Naive thymus-derived CD4-positive, alpha-beta T cell (primary cell): ENCODE data around the gene CAMK2D. TPM values are rescaled to one million over a fixed set of nuclear protein-coding genes. Genes with fewer than 3 reads are reported as not detected.

Source experiments
- ATAC-seq: fragments of 150-1000 bp; cut with Tn5 transposase; 2 replicates; pipeline ENCODE4 v1.10.0; 2021; ENCODE audit warnings: mild to moderate bottlenecking, moderate library complexity
- CTCF ChIA-PET: fragments of 350-600 bp; sonication (Branson Sonifier 250); formaldehyde crosslinking; loops from one replicate; lab custom pipeline; 2021; ENCODE audit warnings: antibody characterized with exemption; lab: Charles Lee
- POLR2A ChIA-PET: fragments of 350-600 bp; sonication (Branson Sonifier 250); formaldehyde crosslinking; loops from one replicate; lab custom pipeline; 2021; ENCODE audit warnings: antibody characterized with exemption, inconsistent platforms; lab: Charles Lee
- DNase-seq, 9 donors: peaks; one replicate each; pipeline versions ENCODE4 v3.0.0 to v3.0.0-alpha.2; 2020 to 2022; ENCODE audit warnings: mixed read lengths in 1 of 9
- H3K27ac ChIP-seq: one replicate; pipeline ENCODE4 v1.7.0; 2013; ENCODE audit warnings: mild to moderate bottlenecking, low read depth, low read length, moderate library complexity
- H3K27me3 ChIP-seq, 2 donors: one replicate each; pipeline ENCODE4 v1.7.0; 2013; ENCODE audit warnings: low read length in 2 of 2, mild to moderate bottlenecking in 2 of 2, moderate library complexity in 2 of 2; ENCODE audit not compliant: control insufficient read depth in 2 of 2, insufficient read depth in 2 of 2
- H3K36me3 ChIP-seq, 3 experiments: 1 replicate in 2 of 3; 2 replicates in 1 of 3; pipeline ENCODE4 v1.7.0; 2013; ENCODE audit warnings: low read length in 3 of 3, mild to moderate bottlenecking in 3 of 3, moderate library complexity in 1 of 3; ENCODE audit not compliant: insufficient read depth in 3 of 3, control insufficient read depth in 2 of 3
- H3K4me1 ChIP-seq, 2 donors: one replicate each; pipeline ENCODE4 v1.7.0; 2013; ENCODE audit warnings: low read length in 2 of 2, mild to moderate bottlenecking in 2 of 2, moderate library complexity in 1 of 2; ENCODE audit not compliant: control insufficient read depth in 2 of 2, insufficient read depth in 2 of 2
- H3K4me3 ChIP-seq: 2 replicates; pipeline ENCODE4 v1.7.0; 2013; ENCODE audit warnings: mild to moderate bottlenecking, low read length
- H3K9me3 ChIP-seq, 3 experiments: 1 replicate in 2 of 3; 2 replicates in 1 of 3; pipeline ENCODE4 v1.7.0; 2013; ENCODE audit warnings: low read length in 3 of 3; ENCODE audit not compliant: control insufficient read depth in 2 of 3
- H3K27ac Mint-ChIP-seq, 9 donors: one replicate each; pipeline ENCODE4 v1.8.0; 2020 to 2022; ENCODE audit warnings: mixed read lengths in 9 of 9, mild to moderate bottlenecking in 8 of 9, moderate library complexity in 5 of 9, inconsistent platforms in 2 of 9
- H3K27me3 Mint-ChIP-seq, 5 donors: one replicate each; pipeline ENCODE4 v1.8.0; 2021 to 2022; ENCODE audit warnings: mixed read lengths in 5 of 5, mild to moderate bottlenecking in 1 of 5
- H3K36me3 Mint-ChIP-seq, 5 donors: one replicate each; pipeline ENCODE4 v1.8.0; 2020 to 2022; ENCODE audit warnings: mixed read lengths in 5 of 5, mild to moderate bottlenecking in 3 of 5, inconsistent platforms in 1 of 5
- H3K4me1 Mint-ChIP-seq, 7 donors: one replicate each; pipeline ENCODE4 v1.8.0; 2020 to 2022; ENCODE audit warnings: mixed read lengths in 7 of 7, mild to moderate bottlenecking in 3 of 7, inconsistent platforms in 1 of 7
- H3K4me3 Mint-ChIP-seq, 10 donors: one replicate each; pipeline ENCODE4 v1.8.0; 2020 to 2022; ENCODE audit warnings: mild to moderate bottlenecking in 10 of 10, mixed read lengths in 10 of 10, moderate library complexity in 6 of 10, inconsistent platforms in 2 of 10
- H3K9me3 Mint-ChIP-seq, 11 donors: one replicate each; pipeline ENCODE4 v1.8.0; 2020 to 2022; ENCODE audit warnings: mixed read lengths in 11 of 11, mild to moderate bottlenecking in 4 of 11, inconsistent platforms in 1 of 11, moderate library complexity in 1 of 11
- intact Hi-C, 2 donors: fragments of 100-400 bp; cut with micrococcal nuclease; formaldehyde crosslinking; loops; one replicate each; pipeline ENCODE4 v1.15.1; 2023
- polyA plus RNA-seq, 2 donors: library from polyadenylated mRNA; unstranded; fragments of 300-500 nt; fragmentation: Illumina TruSeq; gene quantifications; one replicate each; pipeline ENCODE4 v1.2.3, GENCODE V29; 2021
- total RNA-seq, 6 experiments: library from RNA in 5 of 6; stranded (reverse) in 5 of 6; gene quantifications; 1 replicate in 5 of 6; 2 replicates in 1 of 6; pipeline ENCODE4 v1.2.3 and lab custom pipeline; 2021 to 2026

CAMK2D gene
- total and polyA plus RNA-seq, 7 experiments from 2014 or later = 13.5 to 41.2 (median 36.1) TPM

DNA sequence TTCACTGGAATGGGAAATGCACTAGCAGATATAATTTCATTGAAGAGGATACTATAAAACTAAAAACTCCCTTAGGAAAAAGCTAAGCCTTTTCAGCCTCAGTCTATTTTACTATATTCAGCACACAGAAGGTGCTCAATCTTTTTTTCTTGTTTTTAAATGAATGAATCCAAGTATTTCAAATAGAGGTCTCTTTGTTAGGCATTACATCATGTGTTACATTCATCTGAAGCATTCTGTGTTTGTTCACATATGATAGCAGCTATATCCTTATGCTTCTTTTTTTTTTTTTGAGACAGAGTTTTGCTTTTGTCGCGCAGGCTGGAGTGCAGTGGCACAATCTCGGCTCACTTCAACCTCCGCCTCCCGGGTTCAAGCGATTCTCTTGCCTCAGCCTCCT lies 278.4 kb downstream of the CAMK2D start:
- no peak overlapping the region for H3K27ac ChIP-seq
- no peaks in the 10 kb centered on the region for H3K27me3 ChIP-seq
- no peaks in the 10 kb centered on the region for H3K4me1 ChIP-seq
- no peak overlapping the region for H3K4me3 ChIP-seq
- H3K9me3 ChIP-seq = no peaks in the 10 kb centered on the region
- ATAC-seq (no peak), DNase-seq (no peak)
- H3K4me1 Mint-ChIP-seq = peaks cover 0 to 4% (median 0%) of the 10 kb centered on the region in 7 donors
- intact Hi-C loops = no loop called here
- no peaks in the 10 kb centered on the region for H3K27me3 Mint-ChIP-seq
- H3K36me3 Mint-ChIP-seq = peaks cover 16 to 61% (median 54%) of the 10 kb centered on the region in 5 donors
- H3K4me3 Mint-ChIP-seq = no peak overlapping the region
- POLR2A ChIA-PET = no interaction called here
- CTCF ChIA-PET = no interaction called here
- peaks cover 0 to 4% (median 0%) of the 10 kb centered on the region in 3 experiments for H3K36me3 ChIP-seq
- H3K27ac Mint-ChIP-seq = no peak overlapping the region
- peaks cover 0 to 15% (median 6%) of the 10 kb centered on the region in 11 donors for H3K9me3 Mint-ChIP-seq

DNA sequence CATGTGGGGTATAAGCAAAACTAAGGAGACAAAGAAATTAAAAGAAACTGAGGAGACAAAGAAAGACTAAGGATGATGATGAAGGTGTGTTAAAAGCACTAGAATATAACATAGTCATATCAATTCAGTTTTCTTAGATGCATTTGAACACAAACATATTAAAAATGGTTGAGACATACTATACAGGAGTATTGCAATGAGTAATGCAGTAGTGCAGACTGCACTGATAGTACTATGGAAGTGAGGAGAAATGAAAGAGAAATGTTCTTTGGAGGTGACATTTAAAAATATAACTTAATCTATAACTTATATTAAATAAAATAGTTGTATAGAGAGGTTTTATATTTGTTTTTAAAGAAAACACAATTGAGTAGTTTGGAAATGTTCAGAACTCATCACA lies 279.2 kb downstream of the CAMK2D start:
- Histone ChIP-seq H3K9me3 (no peaks in the 10 kb centered on the region), H3K27me3 (no peaks in the 10 kb centered on the region), H3K4me3 (no peak overlapping the region), H3K27ac (no peak overlapping the region), H3K4me1 (no peaks in the 10 kb centered on the region), H3K36me3 (peaks cover 0 to 4% (median 0%) of the 10 kb centered on the region in 3 experiments)
- intact Hi-C loops = no loop called here
- CTCF ChIA-PET = no interaction called here
- POLR2A ChIA-PET = no interaction called here
- no peak overlapping the region for H3K4me3 Mint-ChIP-seq
- peaks cover 0 to 17% (median 6%) of the 10 kb centered on the region in 11 donors for H3K9me3 Mint-ChIP-seq
- H3K27me3 Mint-ChIP-seq = no peaks in the 10 kb centered on the region
- no peak for DNase-seq
- no peak overlapping the region for H3K27ac Mint-ChIP-seq
- peaks cover 0 to 4% (median 0%) of the 10 kb centered on the region in 7 donors for H3K4me1 Mint-ChIP-seq
- peaks cover 16 to 64% (median 57%) of the 10 kb centered on the region in 5 donors for H3K36me3 Mint-ChIP-seq
- ATAC-seq = no peak

DNA sequence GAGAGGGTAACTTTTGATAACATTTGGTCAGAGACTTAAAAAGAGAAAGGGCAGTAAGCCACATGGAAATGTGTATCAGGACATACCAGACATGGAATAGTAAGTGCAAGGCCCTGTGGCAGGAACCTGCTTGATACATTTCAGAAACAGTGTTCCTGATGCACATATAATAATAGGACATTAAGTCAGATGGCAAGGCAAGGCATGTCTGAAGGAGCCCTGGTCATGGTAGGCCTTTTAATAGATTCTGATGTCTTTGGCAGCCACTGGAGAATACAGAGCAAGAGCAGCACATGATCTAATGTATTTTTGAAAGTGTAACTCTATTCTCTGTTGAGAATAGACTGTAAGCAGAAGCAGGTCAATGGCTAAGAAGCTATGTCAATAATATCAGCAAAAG lies 279.7 kb downstream of the CAMK2D start:
- Mint-ChIP-seq H3K27ac (no peak overlapping the region), H3K36me3 (peaks cover 16 to 64% (median 56%) of the 10 kb centered on the region in 5 donors), H3K4me1 (peaks cover 0 to 4% (median 0%) of the 10 kb centered on the region in 7 donors), H3K27me3 (no peaks in the 10 kb centered on the region), H3K9me3 (peaks cover 0 to 17% (median 7%) of the 10 kb centered on the region in 11 donors), H3K4me3 (no peak overlapping the region)
- POLR2A ChIA-PET = no interaction called here
- peaks cover 0 to 4% (median 0%) of the 10 kb centered on the region in 3 experiments for H3K36me3 ChIP-seq
- no peaks in the 10 kb centered on the region for H3K9me3 ChIP-seq
- no peaks in the 10 kb centered on the region for H3K27me3 ChIP-seq
- no peak for ATAC-seq
- no peak overlapping the region for H3K27ac ChIP-seq
- H3K4me1 ChIP-seq = no peaks in the 10 kb centered on the region
- no peak for DNase-seq
- no peak overlapping the region for H3K4me3 ChIP-seq
- intact Hi-C loops = no loop called here
- CTCF ChIA-PET = no interaction called here

DNA sequence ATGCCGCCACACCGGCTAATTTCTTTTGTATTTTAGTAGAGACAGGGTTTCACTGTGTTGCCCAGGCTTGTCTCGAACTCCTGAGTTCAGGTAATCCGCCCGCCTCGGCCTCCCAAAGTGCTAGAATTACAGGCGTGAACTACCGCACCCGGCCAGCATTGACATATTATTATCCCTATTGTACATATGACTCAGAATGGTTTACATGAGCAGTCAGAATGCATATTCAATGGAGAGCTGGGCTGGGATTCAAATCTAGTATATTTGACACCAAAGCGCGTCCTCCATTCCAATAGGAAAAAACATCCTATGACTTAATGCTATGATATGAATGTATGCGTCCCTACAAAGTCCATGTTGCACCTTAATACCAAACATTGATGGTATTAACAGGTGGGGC lies 281.4 kb downstream of the CAMK2D start:
- ChIA-PET POLR2A (no interaction called here), CTCF (no interaction called here)
- Histone ChIP-seq H3K27ac (no peak overlapping the region), H3K9me3 (no peaks in the 10 kb centered on the region), H3K36me3 (peaks cover 0 to 4% (median 0%) of the 10 kb centered on the region in 3 experiments), H3K4me3 (no peak overlapping the region), H3K4me1 (no peaks in the 10 kb centered on the region), H3K27me3 (no peaks in the 10 kb centered on the region)
- intact Hi-C loops = no loop called here
- ATAC-seq = no peak
- Mint-ChIP-seq H3K4me1 (peaks cover 0 to 8% (median 0%) of the 10 kb centered on the region in 7 donors), H3K4me3 (no peak overlapping the region), H3K27ac (no peak overlapping the region), H3K36me3 (peaks cover 9 to 66% (median 59%) of the 10 kb centered on the region in 5 donors), H3K9me3 (peaks cover 0 to 17% (median 9%) of the 10 kb centered on the region in 11 donors), H3K27me3 (no peaks in the 10 kb centered on the region)
- DNase-seq = no peak

DNA sequence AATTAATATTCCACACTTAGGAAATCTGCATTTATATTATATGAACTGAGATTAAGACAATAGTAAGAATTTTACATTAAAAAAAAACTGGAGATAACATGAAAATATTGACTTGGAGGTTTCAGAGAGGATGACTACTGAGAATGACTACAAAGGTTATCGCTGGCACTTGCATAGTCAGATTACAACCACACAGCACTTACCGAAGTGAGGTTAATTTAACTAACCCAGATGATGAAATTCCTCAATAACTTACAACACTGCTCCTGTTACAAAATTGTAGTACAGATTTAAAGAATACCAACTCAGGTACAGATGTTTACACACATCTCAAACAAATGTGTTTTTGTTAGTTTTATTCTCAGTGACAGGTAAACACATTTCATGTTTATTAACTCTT lies 283.5 kb downstream of the CAMK2D start:
- Mint-ChIP-seq H3K4me3 (no peak overlapping the region), H3K9me3 (peaks cover 0 to 17% (median 9%) of the 10 kb centered on the region in 11 donors), H3K4me1 (peaks cover 0 to 8% (median 0%) of the 10 kb centered on the region in 7 donors), H3K36me3 (peaks cover 9 to 54% (median 49%) of the 10 kb centered on the region in 5 donors), H3K27me3 (no peaks in the 10 kb centered on the region), H3K27ac (no peak overlapping the region)
- Histone ChIP-seq H3K27ac (no peak overlapping the region), H3K9me3 (no peaks in the 10 kb centered on the region), H3K36me3 (peaks cover 0 to 4% (median 0%) of the 10 kb centered on the region in 3 experiments), H3K27me3 (no peaks in the 10 kb centered on the region), H3K4me3 (no peak overlapping the region), H3K4me1 (no peaks in the 10 kb centered on the region)
- DNase-seq = no peak
- ChIA-PET POLR2A (no interaction called here), CTCF (interaction anchor here (0.6 kb wide), 1 partner anchor 584 kb away, joined by 4 read pairs; no protein-coding TSS in a partner anchor)
- no peak for ATAC-seq
- intact Hi-C loops = no loop called here

DNA sequence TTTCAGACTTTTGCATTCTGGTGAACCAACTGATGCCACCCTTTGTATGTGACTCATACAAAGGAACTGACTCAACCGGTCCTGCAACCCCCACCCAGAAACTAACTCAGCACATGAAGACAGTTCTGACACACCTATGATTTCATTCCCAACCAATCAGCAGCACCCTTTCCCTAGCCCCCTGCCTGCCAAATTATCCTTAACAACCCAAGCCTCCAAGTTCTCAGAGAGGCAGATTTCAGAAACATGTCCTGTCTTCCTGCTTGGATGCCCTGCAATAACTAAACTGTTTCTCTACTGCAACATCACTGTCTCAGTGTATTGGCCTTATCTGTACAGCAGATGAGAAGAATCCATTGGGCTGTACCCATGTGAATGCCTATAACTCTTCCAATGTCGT lies 284.7 kb downstream of the CAMK2D start:
- POLR2A ChIA-PET = no interaction called here
- peaks cover 4 to 50% (median 43%) of the 10 kb centered on the region in 5 donors for H3K36me3 Mint-ChIP-seq
- intact Hi-C loops = no loop called here
- Histone ChIP-seq H3K27ac (no peak overlapping the region), H3K4me1 (no peaks in the 10 kb centered on the region), H3K9me3 (no peaks in the 10 kb centered on the region), H3K27me3 (no peaks in the 10 kb centered on the region), H3K36me3 (peaks cover 0 to 4% (median 0%) of the 10 kb centered on the region in 3 experiments), H3K4me3 (no peak overlapping the region)
- peaks cover 0 to 17% (median 7%) of the 10 kb centered on the region in 11 donors for H3K9me3 Mint-ChIP-seq
- no peaks in the 10 kb centered on the region for H3K27me3 Mint-ChIP-seq
- DNase-seq (no peak), ATAC-seq (no peak)
- CTCF ChIA-PET = no interaction called here
- peak overlapping the region in 1 of 9 donors; percentile 16 for H3K27ac Mint-ChIP-seq
- H3K4me3 Mint-ChIP-seq = peak overlapping the region in 1 of 10 donors; percentile 10
- H3K4me1 Mint-ChIP-seq = peaks cover 0 to 8% (median 0%) of the 10 kb centered on the region in 7 donors

DNA sequence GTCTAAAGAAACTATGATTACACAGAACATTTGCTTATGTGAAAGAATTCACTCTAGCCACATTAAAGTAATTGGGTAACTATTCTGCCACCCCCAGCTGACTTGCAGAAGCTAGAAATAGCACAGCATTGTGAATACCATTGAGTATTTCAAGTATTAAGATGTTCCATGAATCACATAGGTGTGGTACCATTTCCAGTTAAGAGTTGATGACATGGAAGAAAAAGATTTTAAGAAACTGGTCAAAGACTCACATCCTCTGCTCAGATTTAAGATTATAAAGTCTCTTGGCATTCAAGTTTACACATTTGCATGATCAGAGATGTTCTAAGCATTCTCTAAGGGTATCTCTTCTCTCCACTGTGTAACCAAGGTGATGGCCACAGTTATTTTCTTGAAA lies 287.5 kb downstream of the CAMK2D start:
- ChIA-PET CTCF (no interaction called here), POLR2A (no interaction called here)
- no peaks in the 10 kb centered on the region for H3K27me3 Mint-ChIP-seq

More for the DNA sequence above, 287.5 kb downstream of the CAMK2D start:
- H3K4me3 Mint-ChIP-seq = no peak overlapping the region
- no peaks in the 10 kb centered on the region for H3K36me3 ChIP-seq
- ATAC-seq (no peak), DNase-seq (no peak)
- intact Hi-C loops = no loop called here
- no peaks in the 10 kb centered on the region for H3K9me3 ChIP-seq
- H3K9me3 Mint-ChIP-seq = peaks cover 0 to 14% (median 7%) of the 10 kb centered on the region in 11 donors
- H3K27ac Mint-ChIP-seq = no peak overlapping the region
- no peak overlapping the region for H3K27ac ChIP-seq
- no peaks in the 10 kb centered on the region for H3K4me1 ChIP-seq
- H3K4me1 Mint-ChIP-seq = peaks cover 0 to 10% (median 0%) of the 10 kb centered on the region in 7 donors
- H3K27me3 ChIP-seq = no peaks in the 10 kb centered on the region
- peaks cover 4 to 55% (median 46%) of the 10 kb centered on the region in 5 donors for H3K36me3 Mint-ChIP-seq
- H3K4me3 ChIP-seq = no peak overlapping the region
